GOT3 (cell line): ENCODE measurements around the gene C1orf52.
A peak's percentile ranks its signal among the peaks of the same experiment; 100 is the strongest.
"Not testable (repeated sequence)": the region's sequence is repeated elsewhere in the genome, so short reads cannot be mapped to it uniquely, and the experiment has no call there.

Source experiments
- DNase-seq: peaks from one replicate; lab custom pipeline; 2025; ENCODE audit warnings: mixed read lengths; lab: John Stamatoyannopoulos, UW

Gene C1orf52

GRCh38 chr1:85277802-85278201, 18.3 kb upstream of the C1orf52 start:
- DNase-seq, result no peak

GRCh38 chr1:85276978-85277639, 17.6 kb upstream of the C1orf52 start:
- no peak for DNase-seq

GRCh38 chr1:85276215-85276977, 16.9 kb upstream of the C1orf52 start, which contains the start of gene BCL10:
Gene BCL10, minus strand, starts transcription at chr1:85276632. Its CDS starts 280 bp downstream, at chr1:85276352.
- peak; percentile 75 for DNase-seq

DNA sequence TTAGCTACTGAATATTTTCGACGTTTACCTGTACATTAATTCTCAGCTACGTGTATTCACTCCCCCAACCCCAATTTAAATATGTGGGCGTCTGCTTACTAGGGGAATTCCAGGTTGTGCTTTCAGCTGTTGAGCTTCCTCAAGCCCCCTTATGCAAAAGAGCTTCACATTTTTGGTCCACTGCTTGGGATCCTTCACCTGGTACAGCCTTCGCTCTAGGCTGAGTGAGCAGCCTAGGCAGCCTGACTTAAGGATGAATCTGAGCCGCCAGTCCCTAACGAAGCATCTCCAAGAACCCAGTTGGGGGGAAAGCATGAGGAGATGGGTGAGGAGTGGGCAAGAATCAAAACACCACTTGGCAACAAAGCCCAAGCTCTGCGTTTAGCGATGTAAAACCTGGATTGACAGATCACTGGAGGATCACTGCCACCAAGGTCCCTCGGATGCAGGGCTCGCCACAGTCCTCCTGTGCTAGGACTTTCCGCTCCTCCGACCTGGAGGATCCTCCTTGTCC, 16.3 kb upstream of the C1orf52 start:
- no peak for DNase-seq

DNA sequence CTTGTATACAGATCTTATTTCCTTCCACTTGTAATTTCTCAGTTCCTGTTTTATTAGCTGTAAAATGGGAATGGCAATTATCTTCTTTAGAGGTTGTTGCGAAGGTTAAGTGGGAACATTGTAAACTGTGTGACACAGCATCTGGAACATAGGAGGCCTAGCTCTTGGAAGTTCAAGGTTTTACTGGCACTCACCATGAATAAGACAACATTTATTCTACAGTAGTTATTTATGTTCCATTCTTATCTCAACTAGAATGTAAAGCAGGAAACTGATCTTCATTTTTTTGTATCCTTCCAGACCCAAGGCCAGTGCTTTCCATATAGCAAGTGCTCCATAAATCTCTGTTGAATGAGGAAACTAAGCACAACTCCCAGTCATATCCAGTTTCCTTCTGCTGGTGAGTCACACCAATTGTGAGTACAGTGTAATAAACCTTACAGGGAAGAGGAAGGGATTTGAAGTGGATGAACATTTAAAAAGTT, 15.5 kb upstream of the C1orf52 start:
- no peak for DNase-seq

GRCh38 chr1:85273397-85273796, 13.9 kb upstream of the C1orf52 start:
- DNase-seq, result no peak

GRCh38 chr1:85268801-85269585, 9.5 kb upstream of the C1orf52 start:
- no peak for DNase-seq

DNA sequence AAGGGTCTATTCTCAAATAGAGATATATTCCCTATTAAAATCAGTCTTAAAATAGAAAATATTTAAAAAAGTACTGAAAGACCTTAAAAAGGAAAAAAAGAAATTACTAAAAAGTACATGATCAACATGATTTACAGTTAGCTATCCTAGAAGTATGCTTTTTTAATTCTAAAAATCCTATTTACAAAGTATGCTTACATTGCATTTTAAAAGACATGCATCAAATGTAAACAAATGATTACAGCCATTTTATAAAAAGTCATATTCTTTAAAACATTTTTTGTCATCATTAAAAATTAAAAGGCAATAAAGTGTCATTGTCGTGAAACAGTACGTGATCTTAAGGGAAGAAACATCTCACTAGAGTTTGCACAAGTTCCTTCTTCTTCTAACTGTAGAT, 7.9 kb upstream of the C1orf52 start:
- DNase-seq, result no peak

DNA sequence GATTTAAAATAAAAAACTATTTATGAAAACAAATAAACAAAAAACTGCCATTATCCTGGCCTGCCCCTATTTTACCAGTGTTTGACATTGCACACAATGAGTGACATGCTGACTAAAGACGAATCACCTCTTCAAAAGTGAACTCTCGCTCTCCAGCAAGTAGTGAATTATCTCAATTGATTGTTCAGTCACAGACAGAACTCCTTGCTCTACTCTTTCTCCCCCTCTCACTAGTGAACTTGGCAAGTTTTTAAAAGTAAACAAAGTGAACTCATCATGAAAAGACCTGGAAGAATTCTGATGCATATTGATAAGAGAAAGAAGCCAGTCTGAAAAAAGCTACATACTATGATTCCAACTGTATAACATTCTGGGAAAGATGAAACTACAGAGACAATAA, 4.7 kb upstream of the C1orf52 start:
- no peak for DNase-seq

GRCh38 chr1:85262985-85263384, 3.5 kb upstream of the C1orf52 start:
- DNase-seq, result no peak

DNA sequence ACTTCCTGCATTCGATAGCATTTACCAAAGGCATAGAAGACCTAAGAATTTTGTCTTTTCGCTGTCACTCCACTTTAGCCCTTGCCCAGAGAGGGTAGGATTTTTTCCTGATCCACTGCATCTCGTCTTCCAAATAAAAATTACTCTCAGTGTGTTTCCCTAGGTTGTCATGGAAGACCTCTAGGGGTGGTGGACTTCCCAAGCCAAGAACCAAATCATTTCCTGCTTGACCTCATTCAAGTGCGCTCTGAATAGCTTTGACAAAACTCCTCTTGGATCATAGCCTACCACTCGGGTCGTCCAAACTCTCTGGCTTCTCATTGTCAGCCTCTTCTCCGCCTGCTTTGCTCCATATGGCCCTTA, 431 bp upstream of the C1orf52 start:
- no peak for DNase-seq

- no peak for DNase-seq
These were observed 835 bp downstream of the C1orf52 start for GRCh38 chr1:85258536-85259117.

DNA sequence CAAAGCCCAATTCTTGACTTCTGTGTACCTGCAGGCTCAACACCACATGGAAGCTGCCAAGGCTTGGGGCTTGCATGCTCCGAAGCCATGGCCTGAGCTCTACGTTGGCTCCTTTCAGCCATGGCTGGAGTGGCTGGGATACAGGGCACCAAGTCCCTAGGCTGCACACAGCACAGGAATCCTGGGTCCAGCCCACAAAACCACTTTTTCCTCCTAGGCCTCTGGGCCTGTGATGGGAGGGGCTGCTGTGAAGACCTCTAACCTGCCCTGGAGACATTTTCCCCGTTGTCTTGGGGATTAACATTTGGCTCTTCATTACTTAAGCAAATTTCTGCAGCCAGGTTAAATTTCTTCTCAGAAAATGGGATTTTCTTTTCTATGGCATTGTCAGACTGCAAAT, 10.4 kb downstream of the C1orf52 start:
- not testable (repeated sequence) for DNase-seq

GRCh38 chr1:85245891-85246290, 13.6 kb downstream of the C1orf52 start:
- DNase-seq, result no peak

- no peak for DNase-seq
These were observed 14.0 kb downstream of the C1orf52 start for GRCh38 chr1:85245456-85245855.

GRCh38 chr1:85244271-85245061, 15.0 kb downstream of the C1orf52 start:
- DNase-seq, result no peak

- no peak for DNase-seq
These were observed 16.1 kb downstream of the C1orf52 start for GRCh38 chr1:85243372-85243771.

- DNase-seq, result no peak
These were observed 18.8 kb downstream of the C1orf52 start for GRCh38 chr1:85240643-85241042.

DNA sequence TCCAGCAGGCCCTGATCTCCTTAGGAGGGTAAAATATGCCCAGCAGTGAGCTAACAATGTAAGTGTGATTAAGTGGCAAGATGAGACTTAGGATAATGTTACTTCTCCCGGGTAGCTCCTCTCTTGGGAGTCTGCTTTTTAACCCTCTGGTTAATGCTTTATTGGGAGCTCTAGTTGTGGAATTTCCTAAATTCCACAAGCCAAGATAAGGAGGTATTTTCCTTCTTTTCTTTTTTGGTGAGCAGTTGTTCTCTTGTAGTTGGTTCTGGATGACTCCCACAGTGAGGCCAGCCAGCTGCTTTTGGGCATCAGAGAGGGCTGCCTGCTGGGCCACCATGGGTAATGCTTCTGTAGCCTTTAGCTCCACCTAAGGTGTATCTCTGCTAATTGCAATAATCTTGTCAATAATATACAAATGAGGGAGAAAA, 19.3 kb downstream of the C1orf52 start:
- DNase-seq, result no peak

GRCh38 chr1:85237613-85238012, 21.8 kb downstream of the C1orf52 start:
- DNase-seq, result no peak

DNA sequence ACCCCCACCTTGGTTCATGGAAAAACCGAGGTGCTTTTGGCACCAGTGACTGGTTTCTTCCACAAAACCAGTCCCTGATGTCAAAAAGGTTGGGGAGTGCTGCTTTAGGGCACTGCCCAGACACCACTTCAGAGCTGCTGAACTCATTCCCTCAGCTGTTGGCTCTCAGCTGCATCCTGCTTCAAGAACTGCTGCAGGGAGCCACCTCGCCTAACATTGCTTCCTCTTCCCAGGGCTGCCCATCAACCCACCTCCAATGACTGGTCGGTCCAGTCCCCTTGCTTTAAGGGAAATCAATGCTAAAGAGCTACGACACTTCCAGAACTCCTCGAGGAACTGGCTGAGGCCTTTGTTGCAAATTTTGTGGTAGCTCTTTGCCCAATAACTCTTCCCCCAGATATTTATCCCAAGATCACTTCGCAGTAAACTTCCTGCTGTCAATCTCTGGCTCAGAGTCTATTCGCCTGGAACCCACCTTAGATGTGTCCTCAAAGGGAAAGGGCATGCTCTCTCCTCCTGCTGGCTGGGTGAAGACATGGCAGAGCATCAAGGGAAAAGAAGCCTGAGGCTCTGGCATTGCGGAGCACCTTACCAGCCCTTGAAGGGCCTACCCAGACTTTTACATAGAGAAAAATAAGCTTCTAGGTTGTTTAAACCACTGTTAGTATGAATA, 29.0 kb downstream of the C1orf52 start:
- no peak for DNase-seq
